ENCODE measurements around the gene LSP1. TPM values are rescaled to one million over a fixed set of nuclear protein-coding genes. Genes with fewer than 3 reads are reported as not detected.

Gene LSP1
- total and polyA plus RNA-seq, 2 of the 8 experiments (the other 6 are each of a cell fraction or from before 2014, with no cell fraction given): 0.03 TPM; not detected in 1

DNA sequence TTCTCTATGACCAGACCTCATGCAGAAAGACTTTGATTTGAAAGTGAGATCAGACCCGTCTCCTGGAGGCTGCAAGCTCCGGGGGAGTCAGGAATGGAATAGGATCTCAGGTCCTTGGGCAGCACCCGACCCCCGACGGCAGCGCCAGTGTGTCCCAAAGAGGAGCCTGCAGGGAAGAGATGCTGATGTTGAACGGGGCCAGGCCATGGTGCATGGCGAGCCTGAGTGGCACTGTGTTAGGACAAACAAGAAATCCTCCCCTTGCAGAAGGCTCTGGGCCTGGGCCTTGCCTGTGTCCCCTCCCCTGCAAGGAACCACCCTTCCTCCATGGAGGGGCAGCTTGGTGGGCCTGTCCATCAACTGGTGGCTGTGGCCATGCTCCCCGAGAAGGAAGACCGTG lies 38.2 kb upstream of the LSP1 start:
- no peak overlapping the region for H2BK15ac ChIP-seq (ENCODE audit: low read length)
- no peak overlapping the region for H4K8ac ChIP-seq (ENCODE audit: extremely low read depth, insufficient read depth, low read length)
- H4K91ac ChIP-seq (replicated peaks; ENCODE audit: insufficient read length, low read length): no peak overlapping the region
- H3K23me2 ChIP-seq (ENCODE audit: low read depth, low read length): no peaks in the 10 kb centered on the region
- H3K27me3 ChIP-seq (replicated peaks in 1 of 4; ENCODE audit: control insufficient read depth in 3 of 4, extremely low read depth in 1 of 4, insufficient read depth in 3 of 4, low read length in 3 of 4): no peaks in the 10 kb centered on the region; a peak in 1 of 7 replicates
- no peak overlapping the region for H2BK120ac ChIP-seq (replicated peaks; ENCODE audit: low read depth, low read length)
- no peak overlapping the region for H3K14ac ChIP-seq (ENCODE audit: insufficient read length)
- FAIRE-seq: no peak
- no peak for DNase-seq (ENCODE audit: low read depth in 1 of 2, low spot score in 2 of 2)
- no peaks in the 10 kb centered on the region for H4K20me1 ChIP-seq (replicated peaks in 1 of 2; ENCODE audit: control insufficient read depth in 1 of 2, insufficient read depth in 2 of 2, low read length in 2 of 2)
- no peaks in the 10 kb centered on the region for H3K79me1 ChIP-seq (ENCODE audit: low read depth, low read length)
- H3K79me2 ChIP-seq (ENCODE audit: control insufficient read depth in 1 of 2, insufficient read depth in 2 of 2, low read length in 2 of 2): no peaks in the 10 kb centered on the region
- H3K56ac ChIP-seq (replicated peaks; ENCODE audit: insufficient read length, low read depth, low read length): no peak overlapping the region
- H2BK5ac ChIP-seq (ENCODE audit: low read depth, low read length): no peak overlapping the region
- no peak overlapping the region for H2AFZ ChIP-seq (ENCODE audit: low read length)
- no peak overlapping the region for H2BK20ac ChIP-seq (ENCODE audit: low read length)
- H3K9me3 ChIP-seq (ENCODE audit: insufficient read depth in 2 of 2, low read depth in 1 of 2, low read length in 1 of 2): peaks cover under 1 to 8% of the 10 kb centered on the region in 2 experiments; a peak in 1 of 4 replicates
- no peak overlapping the region for H3K4ac ChIP-seq (replicated peaks; ENCODE audit: insufficient read length, low read depth, low read length)
- H3K27ac ChIP-seq (ENCODE audit: low read depth, low read length): no peak overlapping the region
- H3K4me2 ChIP-seq (ENCODE audit: insufficient read depth in 1 of 2, low read depth in 2 of 2, low read length in 2 of 2): no peak overlapping the region
- H4K5ac ChIP-seq (ENCODE audit: insufficient read length, low read depth, low read length): no peak overlapping the region
- no peak overlapping the region for H3K18ac ChIP-seq (ENCODE audit: extremely low read depth, low read length)
- POLR2A ChIA-PET (ENCODE audit: partially characterized antibody): no interaction called here
- H3K23ac ChIP-seq (ENCODE audit: insufficient read length): no peak overlapping the region
- H3K4me3 ChIP-seq (ENCODE audit: extremely low read depth in 1 of 4, insufficient read depth in 2 of 4, low read depth in 3 of 4, low read length in 4 of 4): no peak overlapping the region
- no peak overlapping the region for H2BK12ac ChIP-seq (ENCODE audit: low read depth, low read length)
- no peaks in the 10 kb centered on the region for H3K36me3 ChIP-seq (ENCODE audit: control insufficient read depth in 2 of 4, insufficient read depth in 4 of 4, low read length in 3 of 4)
- no peak overlapping the region for H3K9ac ChIP-seq (replicated peaks in 1 of 4; ENCODE audit: extremely low read depth in 1 of 4, low read depth in 3 of 4, low read length in 3 of 4)
- WGBS, 2 experiments (ENCODE audit: extremely low coverage in 1 of 2, insufficient coverage in 1 of 2, insufficient read length in 1 of 2, insufficient replicate concordance in 2 of 2, low coverage in 1 of 2, low lambda C conversion rate in 2 of 2, missing lambda C conversion rate in 1 of 2): 85% methylated on average over 10 of the region's 10 CpGs; no CpG with 5 or more reads in 1 of the 2 experiments
- H3K4me1 ChIP-seq (replicated peaks in 1 of 4; ENCODE audit: control insufficient read depth in 3 of 4, insufficient read depth in 4 of 4, low read length in 3 of 4): no peaks in the 10 kb centered on the region
- H2AK5ac ChIP-seq (ENCODE audit: low read depth, low read length): no peak overlapping the region
- CTCF ChIA-PET (ENCODE audit: partially characterized antibody): interaction anchor here (0.9 to 4.0 kb wide), 7 partner anchors 8 to 162 kb away, joined by 3 to 18 read pairs (median 7); no protein-coding TSS in a partner anchor
- TF ChIP-seq RXRA (IDR thresholded peaks at IDR 0.05; ENCODE audit: insufficient read depth, low read depth, low read length): no peak
- TF ChIP-seq, protein P1, sequence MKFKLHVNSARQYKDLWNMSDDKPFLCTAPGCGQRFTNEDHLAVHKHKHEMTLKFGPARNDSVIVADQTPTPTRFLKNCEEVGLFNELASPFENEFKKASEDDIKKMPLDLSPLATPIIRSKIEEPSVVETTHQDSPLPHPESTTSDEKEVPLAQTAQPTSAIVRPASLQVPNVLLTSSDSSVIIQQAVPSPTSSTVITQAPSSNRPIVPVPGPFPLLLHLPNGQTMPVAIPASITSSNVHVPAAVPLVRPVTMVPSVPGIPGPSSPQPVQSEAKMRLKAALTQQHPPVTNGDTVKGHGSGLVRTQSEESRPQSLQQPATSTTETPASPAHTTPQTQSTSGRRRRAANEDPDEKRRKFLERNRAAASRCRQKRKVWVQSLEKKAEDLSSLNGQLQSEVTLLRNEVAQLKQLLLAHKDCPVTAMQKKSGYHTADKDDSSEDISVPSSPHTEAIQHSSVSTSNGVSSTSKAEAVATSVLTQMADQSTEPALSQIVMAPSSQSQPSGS (IDR thresholded peaks at IDR 0.05; ENCODE audit: low read length): no peak
- TF ChIP-seq RNF2 (IDR thresholded peaks at IDR 0.05; ENCODE audit: borderline replicate concordance, low read depth, low read length, missing control alignments, poor library complexity, severe bottlenecking): no peak

Data from H1 (cell line).